Body of pancreas (tissue), 4 donors: ENCODE data around the gene OR51I1. TPM values are rescaled to one million over a fixed set of nuclear protein-coding genes. Genes with fewer than 3 reads are reported as not detected.

Experiments used
- ATAC-seq: fragments of 150-250 bp; one replicate; pipeline ENCODE4 v1.9.1; 2016
- DNase-seq, 4 donors: peaks; one replicate each; pipeline ENCODE4 v3.0.0-alpha.2; 2019
- H3K27ac ChIP-seq, 4 donors: fragments of 200-600 bp; sonication (generic); 1 replicate in 3 of 4; 2 replicates in 1 of 4; pipeline versions ENCODE4 v1.5.1 to v1.6.1; 2016 to 2019; ENCODE audit warnings: mild to moderate bottlenecking in 1 of 4, mixed read lengths in 1 of 4, moderate library complexity in 1 of 4
- H3K27me3 ChIP-seq, 2 donors: fragments of 200-600 bp; sonication (generic); one replicate each; pipeline ENCODE4 v1.6.0; 2016; ENCODE audit warnings: mild to moderate bottlenecking in 1 of 2
- H3K36me3 ChIP-seq, 2 donors: fragments of 200-600 bp; sonication (generic); replicated peaks in 1 of 2; 2 replicates each; pipeline ENCODE4 v1.5.1; 2016; ENCODE audit warnings: low read depth in 2 of 2; ENCODE audit not compliant: insufficient read depth in 1 of 2
- H3K4me1 ChIP-seq: fragments of 200-600 bp; sonication (generic); one replicate; pipeline ENCODE4 v1.6.0; 2016
- H3K4me3 ChIP-seq, 2 donors: fragments of 200-600 bp; sonication (generic); 1 replicate in 1 of 2; 2 replicates in 1 of 2; pipeline ENCODE4 v1.5.1; 2016 to 2019
- H3K9me3 ChIP-seq, 3 donors: fragments of 200-600 bp; sonication (generic); 1 replicate in 2 of 3; 2 replicates in 1 of 3; pipeline ENCODE4 v1.5.1; 2016
- POLR2A ChIP-seq, 3 donors: fragments of 450-650 bp; IDR thresholded peaks; one replicate each; pipeline ENCODE4 v1.6.1; 2016; ENCODE audit warnings: antibody characterized with exemption in 3 of 3, mild to moderate bottlenecking in 2 of 3
- WGBS, 2 donors: methylation state at CpG; one replicate each; pipeline ENCODE4 v1.1.5; 2017; 5-methylcytosine and 5-hydroxymethylcytosine counted together
- intact Hi-C: fragments of 100-400 bp; cut with DNase I; formaldehyde crosslinking; loops from one replicate; pipeline ENCODE4 v1.15.1; 2023
- total RNA-seq, 2 donors: library from RNA; depleted of rRNA; stranded (reverse); fragments of >200 nt; gene quantifications; one replicate each; pipeline ENCODE4 v1.1.0, GENCODE V29; 2016
- TF ChIP-seq, protein P1 (sequence below), 7 experiments: fragments of 450-650 bp in 4 of 7; fragments of 200-600 bp in 3 of 7; sonication (generic) in 3 of 7; IDR thresholded peaks; one replicate each; pipeline ENCODE4 v1.5.1; 2016 to 2019; ENCODE audit warnings: antibody characterized with exemption in 7 of 7

OR51I1 gene
- total RNA-seq, 2 donors from 2014 or later, result not detected

DNA sequence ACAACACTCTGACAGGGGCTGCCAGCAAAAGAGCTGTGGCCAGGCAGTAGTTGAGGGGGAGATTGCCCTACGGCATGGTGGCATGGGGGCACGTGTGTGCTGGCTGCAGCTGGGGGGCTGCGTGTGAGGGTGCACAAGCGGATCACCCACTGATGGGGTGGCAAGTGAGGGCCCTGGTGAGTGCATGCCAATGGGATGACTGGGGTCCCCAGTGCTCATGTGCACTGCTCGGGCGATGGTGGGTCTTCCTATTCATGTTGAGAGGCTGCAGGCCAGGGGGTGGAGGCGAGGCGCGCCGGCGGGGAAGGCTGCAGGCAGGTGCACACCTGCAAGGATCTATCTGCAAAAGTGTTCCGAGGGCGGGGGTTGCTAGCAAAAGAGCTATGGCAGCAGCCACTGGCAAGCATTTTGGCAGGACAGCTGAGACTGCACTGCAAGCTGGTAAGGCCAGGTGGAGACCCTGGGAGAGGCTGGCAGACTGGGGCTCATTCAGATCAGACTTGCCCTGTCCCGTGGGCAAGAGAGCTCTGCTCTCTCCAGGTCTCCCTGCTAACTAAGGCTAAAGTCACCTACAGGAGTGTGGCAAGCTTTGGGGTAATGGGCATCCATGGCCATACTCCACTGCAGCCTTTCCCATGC is 19.8 kb upstream of the OR51I1 start:
- TF ChIP-seq, protein P1, sequence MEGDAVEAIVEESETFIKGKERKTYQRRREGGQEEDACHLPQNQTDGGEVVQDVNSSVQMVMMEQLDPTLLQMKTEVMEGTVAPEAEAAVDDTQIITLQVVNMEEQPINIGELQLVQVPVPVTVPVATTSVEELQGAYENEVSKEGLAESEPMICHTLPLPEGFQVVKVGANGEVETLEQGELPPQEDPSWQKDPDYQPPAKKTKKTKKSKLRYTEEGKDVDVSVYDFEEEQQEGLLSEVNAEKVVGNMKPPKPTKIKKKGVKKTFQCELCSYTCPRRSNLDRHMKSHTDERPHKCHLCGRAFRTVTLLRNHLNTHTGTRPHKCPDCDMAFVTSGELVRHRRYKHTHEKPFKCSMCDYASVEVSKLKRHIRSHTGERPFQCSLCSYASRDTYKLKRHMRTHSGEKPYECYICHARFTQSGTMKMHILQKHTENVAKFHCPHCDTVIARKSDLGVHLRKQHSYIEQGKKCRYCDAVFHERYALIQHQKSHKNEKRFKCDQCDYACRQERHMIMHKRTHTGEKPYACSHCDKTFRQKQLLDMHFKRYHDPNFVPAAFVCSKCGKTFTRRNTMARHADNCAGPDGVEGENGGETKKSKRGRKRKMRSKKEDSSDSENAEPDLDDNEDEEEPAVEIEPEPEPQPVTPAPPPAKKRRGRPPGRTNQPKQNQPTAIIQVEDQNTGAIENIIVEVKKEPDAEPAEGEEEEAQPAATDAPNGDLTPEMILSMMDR (IDR thresholded peaks at IDR 0.05), result no peak
- no peak for TF ChIP-seq POLR2A (IDR thresholded peaks at IDR 0.05)
- Histone ChIP-seq H3K9me3 (no peaks in the 10 kb centered on the region), H3K36me3 (no peaks in the 10 kb centered on the region), H3K27me3 (no peaks in the 10 kb centered on the region), H3K27ac (no peak overlapping the region), H3K4me3 (no peak overlapping the region), H3K4me1 (no peaks in the 10 kb centered on the region)
- WGBS, 2 donors, result 79 to 92% methylated on average over 12 to 14 of the region's 14 CpGs
- ATAC-seq (no peak), DNase-seq (no peak)
- intact Hi-C loops, result no loop called here

DNA sequence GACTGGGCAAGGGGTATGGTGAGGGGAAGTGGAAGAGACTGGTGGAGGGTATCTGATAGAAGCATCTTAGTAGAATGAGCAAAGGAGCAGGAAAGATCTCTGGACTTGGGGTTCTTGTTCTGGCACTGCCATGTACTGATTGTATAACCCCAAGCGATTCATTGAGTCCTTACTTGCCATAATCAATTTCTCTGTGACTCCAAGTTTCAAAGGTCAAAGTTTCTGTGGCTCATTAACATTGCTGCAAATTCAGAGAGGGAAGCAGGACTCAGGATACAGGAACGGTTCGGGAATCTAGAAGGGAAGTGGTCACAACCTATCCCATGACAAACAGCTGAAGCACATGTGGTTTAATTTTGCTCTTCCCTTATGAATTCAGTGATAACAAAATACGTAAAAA is 8.1 kb upstream of the OR51I1 start:
- no peaks in the 10 kb centered on the region for H3K9me3 ChIP-seq
- 36 to 48% methylated on average over 4 of the region's 4 CpGs for WGBS, 2 donors
- H3K4me1 ChIP-seq, result no peaks in the 10 kb centered on the region
- ATAC-seq, result no peak
- intact Hi-C loops, result no loop called here
- no peaks in the 10 kb centered on the region for H3K36me3 ChIP-seq
- no peak for DNase-seq
- no peak overlapping the region for H3K4me3 ChIP-seq
- no peak overlapping the region for H3K27ac ChIP-seq
- no peaks in the 10 kb centered on the region for H3K27me3 ChIP-seq
- TF ChIP-seq, protein P1 (IDR thresholded peaks at IDR 0.05), result no peak
- TF ChIP-seq POLR2A (IDR thresholded peaks at IDR 0.05), result no peak

GRCh38 chr11:5449023-5449422 is 7.7 kb upstream of the OR51I1 start, which contains the start of gene OR51I2:
Gene OR51I2 (plus strand): TSS chr11:5449323. CDS start chr11:5453489, 4,166 bp downstream.
- Histone ChIP-seq H3K36me3 (no peaks in the 10 kb centered on the region), H3K4me1 (no peaks in the 10 kb centered on the region), H3K27me3 (no peaks in the 10 kb centered on the region), H3K27ac (no peak within 1 kb of the TSS), H3K4me3 (no peak within 1 kb of the TSS), H3K9me3 (no peaks in the 10 kb centered on the region)
- no peak for DNase-seq
- intact Hi-C loops, result no loop called here
- TF ChIP-seq, protein P1 (IDR thresholded peaks at IDR 0.05), result no peak
- TF ChIP-seq POLR2A (IDR thresholded peaks at IDR 0.05), result no peak
- WGBS, 2 donors, result 88 to 91% methylated on average over 2 of the region's 2 CpGs
- no peak for ATAC-seq

DNA sequence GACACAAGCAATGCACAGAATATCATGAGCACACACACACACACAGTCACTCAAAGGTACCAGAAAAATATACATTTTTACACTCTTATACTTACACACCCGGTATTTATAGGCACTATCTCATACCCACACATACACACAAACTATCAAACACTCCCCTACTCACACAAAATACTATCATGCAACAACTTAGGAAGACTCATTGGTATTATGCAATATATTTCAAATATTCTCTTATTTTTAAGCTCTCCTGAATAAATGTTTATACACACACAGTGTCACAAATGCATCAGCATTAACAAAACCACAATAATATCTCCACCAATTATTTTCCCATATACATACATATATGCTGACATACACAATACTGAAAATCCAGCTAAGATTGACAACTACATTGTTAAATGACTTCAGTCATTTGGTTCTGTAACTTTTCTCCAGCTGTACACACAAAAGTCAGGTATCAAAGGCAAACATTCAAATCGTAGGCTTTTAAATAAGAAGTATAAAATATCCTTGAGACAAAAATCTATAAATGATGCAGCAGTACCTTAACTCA is 2.6 kb upstream of the OR51I1 start:
- H3K27me3 ChIP-seq, result no peaks in the 10 kb centered on the region
- ATAC-seq, result no peak
- 26 to 38% methylated on average over 2 of the region's 2 CpGs for WGBS, 2 donors

More for the DNA sequence above, 2.6 kb upstream of the OR51I1 start:
- H3K27ac ChIP-seq, result no peak overlapping the region
- H3K4me1 ChIP-seq, result no peaks in the 10 kb centered on the region
- intact Hi-C loops, result no loop called here
- H3K9me3 ChIP-seq, result no peaks in the 10 kb centered on the region
- no peak for TF ChIP-seq POLR2A (IDR thresholded peaks at IDR 0.05)
- TF ChIP-seq, protein P1 (IDR thresholded peaks at IDR 0.05), result no peak
- no peak overlapping the region for H3K4me3 ChIP-seq
- H3K36me3 ChIP-seq, result no peaks in the 10 kb centered on the region
- no peak for DNase-seq
